HG03575 (cell line): ENCODE results near the gene MND1.

Source experiments
- ATAC-seq: cut with Tn5 transposase; IDR thresholded peaks from one replicate; pipeline ENCODE4 v1.9.1; 2021; ENCODE audit not compliant: unreplicated experiment, insufficient number of reproducible peaks, low FRiP score; ENCODE audit errors: extremely low read depth

Gene MND1

DNA sequence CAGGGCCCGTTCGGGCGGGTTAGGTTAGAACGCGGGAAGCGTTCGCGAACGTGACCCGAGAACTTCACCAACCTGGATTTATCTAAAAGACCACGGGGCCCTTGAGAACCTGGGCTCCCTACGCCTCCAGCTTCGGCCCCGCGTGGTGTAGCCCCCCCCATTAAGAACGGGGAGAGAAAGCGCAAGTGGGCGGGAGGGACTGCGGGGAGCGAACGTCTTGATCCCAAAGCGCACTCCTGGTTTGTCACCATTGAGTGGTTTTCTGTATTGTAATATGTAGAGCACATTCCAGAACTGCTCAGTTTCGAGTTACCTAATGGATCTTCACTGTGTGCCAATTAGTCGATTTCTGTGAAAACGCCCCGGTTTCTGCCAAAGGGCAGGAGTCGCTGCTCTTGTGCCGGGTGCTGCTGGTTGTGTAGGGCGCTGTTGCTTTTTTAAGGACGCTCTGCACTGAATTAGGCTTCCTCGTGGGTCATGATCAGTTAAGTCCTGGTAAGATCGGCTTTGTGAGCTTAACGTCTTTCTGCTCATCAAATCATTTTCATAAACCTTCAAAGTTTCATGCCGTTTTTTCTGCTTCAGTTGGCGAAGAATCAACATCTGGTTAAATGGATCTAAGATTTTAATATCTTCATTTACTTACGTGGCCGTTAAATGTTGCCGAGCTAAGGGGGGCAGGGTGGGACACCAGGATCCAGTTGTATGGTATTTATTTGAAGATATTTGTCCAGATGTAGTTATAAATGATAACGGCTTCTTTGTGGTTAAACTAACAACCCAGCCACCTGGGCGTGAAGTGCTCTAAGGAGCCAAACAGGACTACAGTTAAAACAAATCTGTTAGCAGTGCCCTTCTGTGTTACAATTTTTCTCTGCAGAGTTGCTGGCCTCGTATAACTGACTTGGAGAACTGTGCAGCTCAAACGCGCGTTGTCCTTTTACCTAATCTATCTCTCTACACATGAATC, 809 bp downstream of the MND1 start:
- no peak for ATAC-seq

DNA sequence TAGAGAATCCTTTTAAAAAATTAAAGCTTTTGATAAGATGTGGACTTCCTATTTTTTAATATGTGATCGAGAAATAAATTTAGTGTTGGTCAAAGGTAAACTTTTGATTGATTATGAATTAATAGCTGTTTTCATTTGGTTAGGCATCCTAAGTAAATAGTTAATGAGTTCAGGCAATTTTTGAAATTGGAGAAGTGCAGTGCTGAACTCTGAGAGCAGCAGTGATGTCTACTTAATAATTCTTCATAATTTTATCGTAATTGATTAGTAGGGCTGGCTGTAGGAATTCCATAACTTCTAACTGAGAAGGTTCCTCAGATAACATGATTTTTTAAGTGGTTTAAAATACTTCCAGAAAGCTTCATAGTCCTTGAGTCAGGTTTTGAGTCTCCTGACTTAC, 1.5 kb downstream of the MND1 start:
- ATAC-seq = no peak

DNA sequence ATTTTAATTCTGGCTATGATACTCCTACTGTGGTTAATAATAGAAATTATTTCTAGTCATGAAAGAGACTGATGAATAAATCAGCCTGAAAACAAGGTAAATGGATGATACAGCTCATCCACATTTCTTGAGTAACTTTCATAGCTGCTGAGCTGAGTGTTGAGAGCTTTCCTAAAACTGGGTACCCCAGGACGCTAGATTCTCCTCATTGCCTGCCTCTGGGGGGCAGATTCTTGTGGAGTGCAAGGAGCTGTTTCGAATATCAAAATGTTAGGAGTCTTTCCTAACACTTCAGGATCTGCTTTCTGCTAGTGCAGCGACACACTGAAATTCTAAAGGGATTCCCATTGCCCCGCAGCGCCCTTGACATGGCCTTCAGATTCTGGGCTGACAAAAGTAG, 2.1 kb downstream of the MND1 start:
- ATAC-seq = no peak

DNA sequence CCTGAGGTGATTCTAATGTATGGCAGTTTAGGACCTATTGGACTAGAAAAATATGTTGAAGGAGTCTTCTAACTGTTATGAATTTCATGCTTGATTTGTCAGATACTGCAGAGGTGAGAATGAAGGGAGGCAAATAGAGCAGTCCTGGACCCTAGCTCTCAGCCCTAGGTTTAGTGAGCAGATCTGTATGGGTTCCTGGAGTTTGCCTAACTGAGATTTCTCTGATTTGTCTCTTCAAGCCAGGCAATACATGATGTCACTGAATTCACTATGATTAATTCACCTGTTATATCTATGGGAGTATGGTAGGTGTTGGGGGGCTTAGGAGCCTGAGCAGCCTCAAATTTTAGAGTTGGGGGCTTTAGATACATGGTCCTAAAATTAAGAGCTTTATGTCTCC, 2.6 kb downstream of the MND1 start:
- ATAC-seq = no peak

DNA sequence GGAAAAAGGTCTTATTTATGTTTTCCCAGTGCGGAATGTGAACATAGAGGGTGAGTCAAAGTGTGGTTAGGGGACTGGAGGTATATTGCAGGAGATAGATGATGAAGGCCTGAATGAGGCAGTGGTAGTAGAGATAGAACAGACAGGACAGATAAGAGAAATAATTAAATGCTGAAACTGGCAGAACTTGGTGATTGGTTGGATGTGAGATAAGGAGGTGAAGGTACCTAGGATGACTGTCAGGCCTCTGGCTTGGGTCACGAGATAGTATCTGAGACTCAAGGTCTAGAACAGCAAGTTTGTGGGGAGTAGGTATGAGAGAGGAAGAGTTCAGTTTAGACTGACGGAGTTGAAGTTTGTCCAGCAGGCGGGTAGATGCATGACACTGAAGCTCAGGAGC, 3.5 kb downstream of the MND1 start:
- no peak for ATAC-seq

DNA sequence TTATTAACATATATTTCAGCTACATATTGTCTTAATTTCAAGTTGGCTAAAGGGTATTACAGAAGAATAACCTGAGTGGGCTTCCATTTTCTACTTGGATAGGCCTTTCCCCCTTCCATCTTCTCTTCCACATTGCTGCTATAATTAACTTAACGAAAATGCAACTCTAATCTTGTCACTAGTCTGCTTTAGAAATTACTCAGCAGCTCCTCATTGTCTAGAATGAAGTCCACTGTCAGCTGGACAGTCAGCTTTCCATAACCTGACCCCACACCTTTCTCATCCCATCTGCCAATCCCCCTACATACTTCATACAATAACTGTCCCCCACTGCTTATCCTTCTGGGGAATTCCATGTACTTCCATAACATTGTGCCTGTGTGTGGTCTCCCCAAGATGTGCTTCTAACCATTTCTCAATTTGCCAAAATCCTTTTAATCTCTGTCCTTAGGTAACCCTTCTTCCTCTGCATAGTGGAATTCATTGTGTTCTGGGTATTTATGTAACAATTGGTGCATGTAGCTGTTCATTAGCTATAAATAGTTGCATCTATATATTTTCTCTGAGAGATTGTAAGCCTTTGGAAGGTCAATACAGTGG, 4.8 kb downstream of the MND1 start:
- no peak for ATAC-seq

DNA sequence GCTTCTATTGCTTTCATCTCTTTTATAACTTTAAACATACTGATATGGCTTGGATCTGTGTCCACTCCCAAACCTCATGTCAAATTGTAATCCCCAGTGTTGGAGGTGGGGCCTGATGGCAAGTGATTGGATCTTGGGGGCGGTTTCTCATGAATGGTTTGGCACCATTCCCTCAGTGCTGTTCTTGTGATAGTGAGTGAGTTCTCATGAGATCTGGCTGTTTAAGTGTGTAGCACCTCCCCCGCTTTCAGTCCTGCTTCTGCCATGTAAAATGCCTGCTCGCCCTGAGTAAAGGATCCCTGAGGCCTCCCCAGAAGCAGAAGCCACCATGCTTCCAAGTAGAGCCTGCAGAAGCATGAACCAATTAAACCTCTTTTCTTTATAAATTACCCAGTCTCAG, 17.7 kb downstream of the MND1 start:
- no peak for ATAC-seq

DNA sequence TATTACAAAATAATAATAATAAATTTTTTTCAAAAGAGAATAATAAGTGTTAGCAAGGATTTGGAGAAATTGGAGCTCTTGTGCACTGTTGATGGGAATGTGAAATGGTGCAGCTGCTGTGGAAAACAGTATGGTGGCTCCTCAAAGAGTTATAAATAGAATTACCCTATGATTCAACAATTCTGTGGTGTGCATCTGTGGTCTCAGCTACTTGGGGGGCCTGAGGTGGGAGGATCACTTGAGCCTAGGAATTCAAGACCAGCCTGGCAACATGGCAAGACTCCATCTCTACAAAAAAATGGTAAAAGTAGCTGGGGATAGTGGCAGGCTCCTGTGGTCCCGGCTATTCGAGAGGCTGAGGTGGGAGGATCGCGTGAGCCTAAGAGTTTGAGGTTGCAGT, 19.6 kb downstream of the MND1 start:
- ATAC-seq = no peak

DNA sequence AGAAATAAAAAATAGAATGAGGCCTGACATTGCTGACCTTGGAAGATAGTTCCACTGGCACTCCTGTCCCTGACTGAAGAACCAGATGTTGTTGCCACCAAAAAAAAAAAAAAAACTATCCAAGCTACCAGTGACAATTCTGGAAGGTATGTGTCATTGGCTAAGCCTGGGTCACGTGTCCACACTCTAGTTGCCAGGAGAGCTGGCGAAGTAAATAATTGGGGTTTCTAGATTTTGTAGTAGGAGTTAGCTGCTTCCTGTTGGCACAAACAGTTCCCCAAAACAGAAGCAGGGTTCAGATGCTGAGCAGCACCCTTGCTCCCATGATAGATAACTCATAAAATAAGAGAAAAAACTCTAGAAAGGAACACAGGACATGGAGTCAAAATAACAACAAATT, 20.5 kb downstream of the MND1 start:
- no peak for ATAC-seq

DNA sequence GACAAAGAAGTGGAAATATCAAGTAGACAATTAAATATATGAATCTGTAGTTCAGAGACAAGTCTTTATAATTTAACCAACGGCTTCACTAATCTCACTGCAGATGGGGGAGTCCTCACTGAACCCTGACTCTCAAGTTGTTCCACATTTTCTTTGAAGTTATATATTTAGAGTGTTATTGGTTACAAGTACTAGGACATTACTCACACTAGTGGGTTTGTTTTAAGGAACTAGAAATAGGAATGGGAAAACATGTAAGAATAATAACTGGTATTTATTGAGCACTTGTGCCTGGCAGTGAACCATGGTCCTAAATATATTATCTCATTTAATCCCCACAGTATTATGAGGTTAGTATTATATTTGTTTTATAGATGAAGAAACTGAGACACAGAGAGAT, 22.0 kb downstream of the MND1 start:
- ATAC-seq = no peak

DNA sequence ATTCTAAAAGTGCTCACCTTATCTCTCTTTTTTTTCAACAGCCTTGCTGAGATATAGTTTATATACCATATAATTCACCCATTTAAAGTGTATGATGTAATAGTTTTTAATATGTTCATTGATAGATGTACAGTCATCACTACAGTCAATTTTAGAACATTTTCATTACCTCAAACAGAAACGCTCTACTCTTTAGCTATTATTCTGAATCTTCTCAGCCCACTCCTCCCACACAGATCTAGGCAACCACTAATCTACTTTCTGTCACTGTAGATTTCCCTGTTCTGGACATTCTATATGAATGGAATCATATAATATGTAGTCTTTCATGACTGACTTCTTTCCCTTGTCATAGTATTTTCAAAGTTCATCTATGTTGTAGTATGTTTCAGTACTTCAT, 22.6 kb downstream of the MND1 start:
- no peak for ATAC-seq

DNA sequence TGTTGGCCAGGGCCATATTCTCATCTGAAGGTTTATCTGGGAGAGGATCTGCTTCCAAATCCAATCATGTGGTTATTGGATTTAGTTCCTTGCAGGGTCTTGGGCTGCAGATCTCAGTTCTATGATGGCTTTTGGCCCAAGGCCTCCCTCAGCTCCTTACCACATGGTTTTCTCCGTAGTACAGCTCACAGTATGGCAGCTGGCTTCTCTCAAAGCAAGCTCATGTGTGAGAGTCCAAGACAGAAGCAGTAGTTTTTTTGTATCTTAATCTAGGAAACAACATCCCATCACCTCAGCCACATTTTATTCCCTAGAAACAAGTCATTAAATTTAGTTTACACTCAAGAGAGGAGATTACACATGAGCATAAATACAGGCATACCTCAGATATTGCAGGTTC, 24.5 kb downstream of the MND1 start:
- no peak for ATAC-seq

DNA sequence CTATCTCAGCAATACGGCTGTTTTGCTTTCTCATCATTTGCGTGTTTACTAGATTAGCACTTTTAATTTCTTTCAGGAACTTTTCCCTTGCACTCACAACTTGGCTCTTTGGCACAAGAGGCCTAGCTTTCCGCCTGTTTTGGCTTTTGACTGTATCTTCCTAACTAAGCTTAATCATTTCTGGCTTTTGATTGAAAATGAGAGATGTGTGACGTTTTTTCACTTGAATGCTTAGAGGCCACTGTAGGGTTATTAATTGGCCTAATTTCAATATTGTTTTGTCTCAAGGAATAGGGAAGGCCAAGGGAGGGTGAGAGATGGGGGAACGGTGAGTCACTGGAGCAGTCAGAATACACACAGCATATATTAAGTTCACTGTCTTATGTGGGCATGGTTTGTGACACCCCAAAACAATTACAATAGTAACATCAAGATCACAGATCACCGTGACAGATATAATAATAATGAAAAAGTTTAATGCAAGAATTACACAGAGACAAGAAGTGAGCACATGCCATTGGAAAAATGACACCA, 27.3 kb downstream of the MND1 start:
- ATAC-seq = no peak

DNA sequence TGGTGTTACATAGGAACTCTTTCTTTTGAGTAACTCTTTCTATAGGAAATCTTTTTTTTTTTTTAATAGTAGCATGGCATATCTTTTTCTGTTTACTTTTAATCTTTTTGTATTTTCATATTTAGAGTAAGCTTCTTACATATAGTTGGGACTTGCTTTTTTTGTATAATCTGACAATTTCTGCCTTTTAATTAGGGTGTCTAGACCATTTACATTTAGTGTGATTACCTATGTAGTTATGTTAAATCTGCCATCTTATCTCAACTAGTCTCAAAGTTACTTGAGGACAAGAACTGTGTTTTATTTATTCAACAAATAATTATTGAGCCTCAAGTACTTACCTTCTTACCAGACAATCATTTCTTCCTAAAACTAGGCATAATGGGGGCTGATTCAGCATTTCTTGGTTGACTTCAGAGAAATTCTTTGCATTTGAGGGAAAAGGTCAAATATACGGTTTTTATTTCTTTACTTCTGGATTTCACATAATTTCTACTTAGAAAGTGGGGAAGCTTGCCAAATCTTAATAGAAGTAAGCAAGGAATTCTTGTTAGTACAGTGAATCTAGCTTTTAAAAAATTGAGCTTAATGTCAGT, 28.6 kb downstream of the MND1 start:
- no peak for ATAC-seq

DNA sequence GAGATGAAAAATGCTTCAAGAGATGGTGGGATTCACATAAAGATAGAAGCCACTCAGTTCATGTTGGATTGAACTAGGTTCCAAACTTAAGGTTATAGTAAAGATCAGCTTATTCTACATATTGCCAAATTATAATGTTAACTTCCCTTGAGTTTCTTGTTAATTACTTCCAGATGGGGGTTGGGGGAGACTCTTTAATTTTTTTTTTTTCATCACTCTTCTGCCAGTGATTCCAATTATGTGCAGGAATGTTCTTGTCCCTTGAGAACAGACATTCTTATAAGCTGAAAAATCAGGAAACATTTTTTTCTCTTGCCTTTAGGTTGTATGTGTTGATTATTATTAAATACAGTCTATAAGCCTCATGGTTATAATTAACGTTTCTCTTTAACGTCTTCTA, 30.0 kb downstream of the MND1 start:
- ATAC-seq = no peak

DNA sequence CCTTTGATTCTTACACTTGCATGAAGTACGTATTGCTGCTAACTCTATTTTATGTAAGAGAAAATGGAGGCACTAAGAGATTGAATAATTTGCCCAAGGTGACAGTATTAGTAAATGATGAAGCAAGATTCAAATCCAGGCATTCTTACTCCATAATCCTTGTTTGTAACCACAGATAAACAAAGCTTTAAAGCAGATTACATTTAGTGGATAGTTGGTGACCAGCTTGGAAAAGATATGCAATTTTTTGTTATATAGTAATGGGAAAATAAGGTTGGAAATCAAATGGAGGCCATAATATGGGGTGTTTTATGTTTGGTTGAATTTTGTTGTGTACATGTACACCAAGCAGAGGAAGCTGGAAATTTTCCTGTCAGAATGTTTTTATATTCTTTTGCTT, 30.8 kb downstream of the MND1 start:
- ATAC-seq = no peak

DNA sequence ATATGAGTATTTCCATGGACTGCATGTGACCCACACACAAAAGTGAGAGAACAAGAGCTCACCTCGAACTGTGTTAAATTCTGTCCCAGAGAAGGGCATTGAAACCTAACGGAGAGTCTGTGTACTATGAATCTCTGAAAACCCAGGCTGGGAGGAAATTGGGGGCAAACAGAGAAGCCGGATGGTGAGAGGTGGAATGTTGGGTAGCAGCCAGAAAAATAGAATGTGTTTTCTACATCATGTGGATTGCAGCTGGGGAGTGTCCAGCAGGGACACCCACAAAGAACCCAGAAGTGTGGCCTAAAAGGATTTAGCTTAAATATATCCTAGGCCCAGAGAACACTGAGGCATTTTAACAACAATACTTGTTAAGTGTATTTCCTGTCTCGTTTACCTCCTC, 38.6 kb downstream of the MND1 start:
- ATAC-seq = no peak

DNA sequence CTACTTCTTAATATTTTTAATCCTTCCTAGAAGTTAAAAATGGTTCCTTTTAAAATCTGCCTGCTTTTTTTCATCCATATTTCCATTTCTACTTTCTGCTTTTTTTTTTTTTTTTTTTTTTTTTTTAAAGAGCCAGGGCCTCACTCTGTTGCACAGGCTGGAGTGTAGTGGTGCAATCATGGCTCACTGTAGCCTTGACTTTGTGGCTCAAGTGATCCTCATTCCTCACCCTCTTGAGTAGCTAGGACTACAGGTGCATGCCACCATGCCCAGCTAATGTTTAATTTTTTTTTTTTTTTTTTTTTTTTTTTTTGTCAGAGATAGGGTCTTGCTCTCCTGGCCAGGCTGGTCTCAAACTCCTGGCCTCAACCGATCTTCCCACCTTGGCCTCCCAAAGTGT, 39.7 kb downstream of the MND1 start:
- no peak for ATAC-seq

DNA sequence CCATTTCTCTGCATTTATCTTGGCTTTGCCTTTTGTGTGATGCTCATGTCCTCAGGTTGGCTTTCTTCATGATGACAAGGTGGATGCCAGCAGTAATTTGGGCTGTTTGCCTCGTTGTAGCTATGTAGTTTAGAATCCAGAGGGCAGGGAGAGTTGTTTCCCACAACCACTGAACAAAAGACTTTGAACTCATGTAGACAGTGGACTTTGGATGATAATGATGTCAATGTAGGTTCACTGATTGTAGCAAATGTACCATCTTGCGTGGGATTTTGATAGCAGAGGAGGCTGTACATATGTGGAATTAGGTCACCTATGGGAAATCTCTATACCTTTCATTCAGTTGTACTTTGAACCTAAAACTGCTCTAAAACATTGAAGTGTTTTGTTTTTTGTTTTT, 41.3 kb downstream of the MND1 start:
- ATAC-seq = no peak

DNA sequence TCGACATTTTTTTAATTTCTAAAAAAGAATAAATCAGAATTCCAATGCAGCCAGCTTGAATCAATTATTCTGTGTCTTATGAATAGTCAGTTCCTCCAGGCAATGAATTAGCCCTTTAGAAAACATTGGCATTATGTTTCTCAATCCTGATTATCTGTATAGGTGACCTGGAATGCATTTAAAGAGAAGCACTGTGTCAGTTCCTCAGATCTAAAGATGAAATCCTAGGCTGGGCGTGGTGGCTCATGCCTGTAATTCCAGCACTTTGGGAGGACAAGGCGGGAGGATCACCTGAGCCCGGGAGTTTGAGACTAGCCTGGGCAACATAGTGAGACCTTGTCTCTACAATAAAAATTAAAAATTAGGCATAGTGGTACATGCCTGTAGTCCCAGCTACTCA, 43.5 kb downstream of the MND1 start:
- no peak for ATAC-seq
